Stimulated activated naive CD8-positive, alpha-beta T cell treated with anti-CD3 and anti-CD28 coated beads, Interleukin-15, amount 100 ng/mL, for 72 hours (primary cell): ENCODE measurements around the gene PTK6.

ENCODE experiments used
- ATAC-seq: fragments of 150-1000 bp; cut with Tn5 transposase; 2 replicates; pipeline ENCODE4 v1.10.0; 2021; ENCODE audit warnings: mild to moderate bottlenecking, moderate library complexity
- DNase-seq, 2 donors: peaks; one replicate each; pipeline ENCODE4 v3.0.0; 2021 to 2022
- H3K27ac Mint-ChIP-seq, 2 donors: one replicate each; pipeline ENCODE4 v1.8.0; 2022; ENCODE audit warnings: mild to moderate bottlenecking in 2 of 2, mixed read lengths in 2 of 2, moderate library complexity in 2 of 2
- H3K27me3 Mint-ChIP-seq: one replicate; pipeline ENCODE4 v1.8.0; 2022; ENCODE audit warnings: mixed read lengths
- H3K4me1 Mint-ChIP-seq: one replicate; pipeline ENCODE4 v1.8.0; 2022; ENCODE audit warnings: mild to moderate bottlenecking, mixed read lengths
- H3K4me3 Mint-ChIP-seq, 2 donors: one replicate each; pipeline ENCODE4 v1.8.0; 2022; ENCODE audit warnings: mild to moderate bottlenecking in 2 of 2, mixed read lengths in 2 of 2, moderate library complexity in 1 of 2
- H3K9me3 Mint-ChIP-seq, 2 donors: one replicate each; pipeline ENCODE4 v1.8.0; 2022; ENCODE audit warnings: mixed read lengths in 2 of 2

The PTK6 gene

DNA sequence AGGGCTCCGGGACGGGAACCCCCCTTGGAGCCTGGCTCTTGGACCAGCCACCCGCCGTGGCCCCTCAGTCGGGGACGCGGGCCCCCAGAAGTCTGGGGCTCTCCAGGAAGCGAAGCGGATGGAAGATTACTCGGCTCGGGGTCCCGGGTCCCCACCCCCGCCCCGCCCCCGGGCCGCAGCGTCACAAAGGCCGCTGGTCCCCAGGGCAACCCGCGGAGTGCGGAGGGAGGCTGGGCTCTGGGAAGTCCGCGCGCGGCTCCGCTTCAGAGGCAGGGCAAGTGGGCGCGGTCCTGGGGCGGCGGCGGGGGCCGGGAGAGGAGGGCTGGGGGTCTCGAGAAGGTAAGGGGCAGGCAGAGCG is 16.7 kb upstream of the PTK6 start, which contains the start of gene FNDC11:
TSS of gene FNDC11 (plus strand) at position 227 of the 358 bp plus-strand sequence. CDS start 1,505 bp downstream, outside the sequence.
- Mint-ChIP-seq H3K27me3 (peaks cover 24% of the 10 kb centered on the region), H3K4me1 (peaks cover 41% of the 10 kb centered on the region), H3K9me3 (no peaks in the 10 kb centered on the region), H3K4me3 (peak within 1 kb of the TSS; percentile 60 to 85), H3K27ac (peak within 1 kb of the TSS in 1 of 2 donors; percentile 59)
- ATAC-seq (peak; percentile 36), DNase-seq (no peak)

DNA sequence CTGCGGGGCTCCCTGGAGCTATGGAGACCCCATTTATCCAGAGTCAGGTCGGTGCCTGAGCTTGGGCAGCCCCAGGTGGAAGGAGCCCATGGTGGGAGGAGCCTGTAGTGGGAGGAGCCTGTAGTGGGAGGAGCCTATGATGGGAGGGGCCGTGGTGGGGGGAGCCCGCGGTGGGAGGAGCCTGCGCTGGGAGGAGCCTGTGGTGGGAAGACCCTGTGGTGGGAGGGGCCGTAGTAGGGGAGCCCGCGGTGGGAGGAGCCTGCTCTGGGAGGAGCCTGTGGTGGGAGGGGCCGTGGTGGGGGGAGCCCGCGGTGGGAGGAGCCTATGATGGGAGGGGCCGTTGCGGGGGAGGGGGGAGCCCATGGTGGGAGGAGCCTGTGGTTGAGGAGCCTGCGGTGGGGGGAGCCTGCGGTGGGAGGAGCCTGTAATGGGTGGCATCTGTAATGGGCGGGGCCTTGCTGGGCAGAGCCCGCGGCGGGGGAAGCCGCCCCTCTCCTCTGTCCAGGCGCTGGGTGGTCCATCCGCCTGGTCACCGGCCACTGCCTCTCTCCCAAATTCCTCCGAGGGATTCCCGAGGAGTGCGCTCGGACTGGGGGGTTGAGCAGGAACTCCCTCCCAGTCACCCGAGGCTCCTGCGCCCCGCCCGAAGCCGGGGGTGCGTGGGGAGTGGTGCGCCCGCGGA is 16.2 kb upstream of the PTK6 start:
- H3K27ac Mint-ChIP-seq, result peak overlapping the region in 1 of 2 donors; percentile 48
- peak overlapping the region; percentile 60 to 85 for H3K4me3 Mint-ChIP-seq
- ATAC-seq (peak; percentile 71), DNase-seq (peak; percentile 91 to 98)
- peaks cover 29% of the 10 kb centered on the region for H3K27me3 Mint-ChIP-seq
- no peaks in the 10 kb centered on the region for H3K9me3 Mint-ChIP-seq
- peaks cover 41% of the 10 kb centered on the region for H3K4me1 Mint-ChIP-seq

DNA sequence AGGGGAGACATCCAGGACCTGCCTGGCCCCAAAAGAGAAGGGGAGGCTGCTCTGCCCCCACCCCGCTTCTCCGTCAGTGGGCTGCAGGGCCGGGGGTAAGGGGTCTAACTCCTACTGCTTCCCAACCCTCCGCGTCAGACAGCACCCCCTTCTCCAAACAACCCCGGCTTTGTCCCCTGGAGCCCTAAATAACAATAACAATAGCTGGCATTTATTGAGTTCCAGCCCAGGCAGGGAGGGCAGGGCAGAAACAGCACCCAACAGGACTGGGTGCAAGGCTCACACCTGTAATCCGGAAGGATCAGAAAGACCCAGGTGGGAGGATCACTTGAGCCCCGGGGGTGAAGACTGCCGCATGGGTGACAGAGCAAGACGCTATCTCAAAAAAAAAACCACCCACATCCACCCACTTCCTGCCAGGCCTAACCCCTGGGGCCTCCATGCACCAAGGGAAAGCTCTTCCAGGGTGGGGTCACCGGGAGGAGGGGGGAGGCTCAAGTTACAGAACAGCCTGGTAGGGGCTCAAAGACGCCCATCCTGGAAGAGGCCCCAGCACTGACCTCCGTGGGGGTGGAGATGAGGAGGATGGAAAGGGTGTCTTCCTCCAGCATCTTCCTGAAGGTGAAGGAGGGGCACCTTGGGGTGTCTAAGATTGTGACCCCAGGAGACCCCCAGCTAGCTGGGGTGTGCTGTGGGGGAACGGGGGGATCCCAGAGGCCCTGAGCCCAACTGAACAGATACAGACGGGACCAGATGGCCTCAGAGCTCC is 15.5 kb upstream of the PTK6 start:
- Mint-ChIP-seq H3K4me1 (peaks cover 41% of the 10 kb centered on the region), H3K9me3 (no peaks in the 10 kb centered on the region), H3K4me3 (peak overlapping the region; percentile 60 to 85), H3K27me3 (peaks cover 31% of the 10 kb centered on the region), H3K27ac (peak overlapping the region in 1 of 2 donors; percentile 80)
- ATAC-seq, result peak; percentile 68
- DNase-seq, result peak in 1 of 2 donors; percentile 68

DNA sequence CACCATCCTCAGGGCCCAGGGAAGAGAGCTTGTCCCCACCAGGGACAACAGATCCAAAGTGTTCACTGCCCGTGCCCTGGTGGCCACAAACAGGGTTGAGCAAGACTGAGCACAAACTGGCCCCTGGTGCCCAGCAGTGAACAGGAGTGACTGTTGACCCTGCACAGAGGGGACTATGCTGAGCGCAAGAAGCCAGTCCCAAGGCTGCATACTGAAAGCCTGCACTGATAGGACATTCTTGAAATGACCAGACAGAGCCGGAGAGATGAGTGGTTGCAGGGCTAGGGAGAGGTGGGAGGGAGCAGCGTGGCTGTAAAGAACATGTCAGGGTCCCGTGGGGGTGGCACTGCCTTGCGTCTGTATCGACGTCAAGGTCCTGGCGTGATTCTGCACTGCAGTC is 13.9 kb upstream of the PTK6 start:
- H3K27me3 Mint-ChIP-seq, result peaks cover 38% of the 10 kb centered on the region
- ATAC-seq, result no peak
- no peak overlapping the region for H3K4me3 Mint-ChIP-seq
- H3K27ac Mint-ChIP-seq, result no peak overlapping the region
- no peaks in the 10 kb centered on the region for H3K9me3 Mint-ChIP-seq
- peaks cover 47% of the 10 kb centered on the region for H3K4me1 Mint-ChIP-seq
- no peak for DNase-seq

DNA sequence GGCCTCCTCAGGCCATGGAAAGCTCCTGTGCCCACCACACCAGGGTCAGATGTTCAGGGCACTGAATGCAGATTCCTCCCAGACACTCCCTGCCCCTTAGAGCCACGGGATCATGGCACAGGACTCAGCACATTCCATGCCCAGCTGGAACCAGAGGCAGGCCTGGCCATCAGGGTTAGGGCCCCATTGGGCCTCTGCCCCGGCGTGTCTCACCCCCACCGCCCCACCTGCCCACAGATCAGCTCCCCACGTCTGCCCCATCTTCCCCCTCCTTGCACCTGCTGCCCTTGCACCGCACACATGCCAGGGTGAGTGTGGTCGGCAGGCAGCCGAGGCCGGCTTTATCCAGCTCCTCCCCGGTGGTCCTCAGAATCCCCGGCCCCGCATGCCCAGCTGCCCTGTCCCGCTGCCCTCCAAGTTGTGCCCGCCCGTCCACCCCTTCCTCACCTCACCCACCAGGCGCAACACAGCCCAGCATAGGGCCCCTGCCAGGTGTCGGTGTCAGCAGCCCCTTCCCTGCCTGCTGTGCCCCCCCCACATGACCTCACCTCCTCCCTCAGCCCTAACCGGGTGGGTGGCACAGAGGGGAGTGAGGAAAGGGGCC is 12.6 kb upstream of the PTK6 start:
- no peak overlapping the region for H3K27ac Mint-ChIP-seq
- H3K4me3 Mint-ChIP-seq, result no peak overlapping the region
- H3K9me3 Mint-ChIP-seq, result no peaks in the 10 kb centered on the region
- ATAC-seq (no peak), DNase-seq (no peak)
- peaks cover 38% of the 10 kb centered on the region for H3K27me3 Mint-ChIP-seq
- peaks cover 52% of the 10 kb centered on the region for H3K4me1 Mint-ChIP-seq

DNA sequence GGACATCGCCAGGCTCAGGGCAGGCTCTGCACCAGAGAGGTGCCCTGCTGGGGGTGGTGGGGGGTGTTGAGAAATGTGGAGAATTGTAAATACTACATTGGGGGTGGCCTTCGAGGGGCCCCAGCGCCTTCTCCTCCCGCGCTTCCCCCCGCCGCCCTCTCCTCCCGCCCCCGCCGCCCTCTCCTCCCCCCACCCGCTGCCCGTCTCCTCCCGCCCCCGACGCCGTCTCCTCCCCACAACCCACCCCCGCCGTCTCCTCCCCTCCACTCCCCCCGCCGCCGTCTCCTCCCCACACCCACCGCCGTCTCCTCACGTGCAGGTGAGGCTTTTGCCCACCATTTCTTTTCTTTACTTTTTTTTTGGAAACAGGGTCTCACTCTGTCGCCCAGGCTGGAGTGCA is 11.8 kb upstream of the PTK6 start:
- H3K9me3 Mint-ChIP-seq, result no peaks in the 10 kb centered on the region
- H3K27ac Mint-ChIP-seq, result no peak overlapping the region
- H3K4me3 Mint-ChIP-seq, result no peak overlapping the region
- H3K27me3 Mint-ChIP-seq, result peaks cover 38% of the 10 kb centered on the region
- DNase-seq (no peak), ATAC-seq (no peak)
- peaks cover 44% of the 10 kb centered on the region for H3K4me1 Mint-ChIP-seq

DNA sequence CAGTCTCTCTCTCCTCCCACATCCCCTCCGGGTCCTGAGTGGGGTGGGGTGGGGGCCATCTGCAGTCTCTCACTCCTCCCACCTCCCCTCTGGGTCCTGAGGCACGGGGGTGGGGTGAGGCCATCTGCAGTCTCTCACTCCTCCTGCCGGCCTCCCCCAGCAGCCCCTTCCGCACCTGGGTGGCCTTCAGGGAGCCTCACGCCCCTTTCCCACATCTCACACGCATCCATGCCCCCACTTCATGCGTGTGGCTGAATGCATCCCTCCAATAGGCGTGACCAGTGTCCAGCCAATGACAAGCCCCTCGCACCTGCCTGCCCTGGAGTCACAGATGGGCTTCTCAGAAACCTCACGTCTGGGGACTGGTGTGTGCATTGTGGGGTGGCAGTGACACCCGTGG is 11.4 kb upstream of the PTK6 start:
- Mint-ChIP-seq H3K4me1 (peaks cover 39% of the 10 kb centered on the region), H3K9me3 (no peaks in the 10 kb centered on the region), H3K27me3 (peaks cover 38% of the 10 kb centered on the region), H3K27ac (no peak overlapping the region), H3K4me3 (no peak overlapping the region)
- ATAC-seq (no peak), DNase-seq (no peak)

DNA sequence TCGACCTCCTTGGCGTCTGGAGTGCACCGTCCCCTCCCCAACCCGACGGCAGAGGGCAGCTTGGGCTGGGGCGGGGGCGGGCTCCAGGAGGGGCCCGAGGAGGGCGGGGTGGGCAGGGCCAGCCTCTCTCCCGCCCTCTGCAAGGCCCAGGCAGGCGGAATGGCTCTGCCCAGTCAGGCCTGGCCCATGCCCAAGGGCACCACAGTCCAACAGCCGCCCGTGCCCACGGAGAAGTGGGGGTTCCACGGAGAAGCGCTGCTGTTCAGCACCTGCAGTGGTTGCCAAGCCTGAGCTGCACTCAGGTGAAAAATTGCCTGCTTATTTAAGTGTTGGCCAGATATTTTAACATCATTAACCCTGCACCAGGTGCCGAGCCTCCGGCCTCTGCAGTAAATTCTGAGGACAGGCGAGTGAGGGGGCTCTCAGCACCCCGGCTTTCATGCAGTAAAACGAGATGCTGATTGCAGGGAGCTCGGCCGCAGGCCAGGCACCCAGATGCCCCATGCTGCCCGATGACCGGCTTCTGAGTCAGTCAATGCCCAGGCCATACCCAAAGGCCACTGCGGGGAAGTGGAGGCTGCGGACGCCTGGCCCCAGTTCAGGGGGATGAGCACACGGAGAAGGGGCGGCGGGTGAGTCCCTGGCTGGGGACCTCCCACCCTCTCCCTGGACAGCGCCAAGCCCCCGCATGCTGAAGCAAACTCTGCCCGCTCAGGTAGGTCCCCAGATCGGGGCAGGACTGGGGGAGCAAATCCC is 10.7 kb upstream of the PTK6 start, which contains the start of gene SRMS:
TSS of gene SRMS (minus strand) at position 25 of the 756 bp plus-strand sequence. CDS start 286 bp downstream, outside the sequence.
- no peak for DNase-seq
- H3K27ac Mint-ChIP-seq, result no peak within 1 kb of the TSS
- H3K4me3 Mint-ChIP-seq, result no peak within 1 kb of the TSS
- peaks cover 36% of the 10 kb centered on the region for H3K4me1 Mint-ChIP-seq
- H3K9me3 Mint-ChIP-seq, result no peaks in the 10 kb centered on the region
- ATAC-seq, result no peak
- peaks cover 38% of the 10 kb centered on the region for H3K27me3 Mint-ChIP-seq

DNA sequence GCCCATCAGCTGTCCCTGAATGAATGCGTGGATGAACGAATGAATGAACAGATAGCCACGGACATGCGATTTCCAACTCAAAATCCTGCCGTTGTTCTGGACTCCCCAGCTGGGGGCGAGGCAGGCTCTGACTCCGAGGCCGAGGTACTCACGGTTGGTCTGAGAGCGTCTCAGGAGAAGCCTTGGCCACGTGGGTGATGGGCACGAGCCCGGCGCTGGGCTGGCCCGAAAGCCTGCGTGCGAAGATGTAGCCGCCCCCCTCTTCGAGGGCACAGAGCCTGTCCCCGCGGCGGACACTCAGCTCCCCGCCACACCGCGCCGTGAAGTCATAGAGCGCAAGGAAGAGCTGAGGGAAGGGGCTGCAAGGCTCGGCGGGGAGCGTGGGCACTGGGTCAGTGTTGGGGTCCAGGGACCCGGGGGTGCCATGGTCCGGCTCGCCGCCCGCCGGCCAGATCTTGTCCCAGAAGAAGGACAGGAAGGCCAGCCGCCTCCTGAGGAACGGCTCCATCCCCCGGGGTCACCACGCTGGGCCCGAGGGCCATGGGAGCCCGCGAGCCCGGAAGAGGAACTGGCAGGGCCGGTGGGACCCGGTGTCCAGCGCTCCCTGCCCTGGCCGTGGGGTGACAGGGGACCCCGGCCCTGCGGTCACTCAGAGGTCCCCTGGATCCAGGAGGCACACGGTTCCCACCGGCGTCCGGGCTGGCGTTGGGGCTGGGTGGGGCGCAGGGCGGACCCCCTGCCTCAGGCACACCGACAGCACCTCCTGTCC is 10.0 kb upstream of the PTK6 start:
- Mint-ChIP-seq H3K27ac (no peak overlapping the region), H3K27me3 (peaks cover 38% of the 10 kb centered on the region), H3K4me3 (no peak overlapping the region), H3K4me1 (peaks cover 28% of the 10 kb centered on the region), H3K9me3 (no peaks in the 10 kb centered on the region)
- DNase-seq (no peak), ATAC-seq (peak; percentile 6)

DNA sequence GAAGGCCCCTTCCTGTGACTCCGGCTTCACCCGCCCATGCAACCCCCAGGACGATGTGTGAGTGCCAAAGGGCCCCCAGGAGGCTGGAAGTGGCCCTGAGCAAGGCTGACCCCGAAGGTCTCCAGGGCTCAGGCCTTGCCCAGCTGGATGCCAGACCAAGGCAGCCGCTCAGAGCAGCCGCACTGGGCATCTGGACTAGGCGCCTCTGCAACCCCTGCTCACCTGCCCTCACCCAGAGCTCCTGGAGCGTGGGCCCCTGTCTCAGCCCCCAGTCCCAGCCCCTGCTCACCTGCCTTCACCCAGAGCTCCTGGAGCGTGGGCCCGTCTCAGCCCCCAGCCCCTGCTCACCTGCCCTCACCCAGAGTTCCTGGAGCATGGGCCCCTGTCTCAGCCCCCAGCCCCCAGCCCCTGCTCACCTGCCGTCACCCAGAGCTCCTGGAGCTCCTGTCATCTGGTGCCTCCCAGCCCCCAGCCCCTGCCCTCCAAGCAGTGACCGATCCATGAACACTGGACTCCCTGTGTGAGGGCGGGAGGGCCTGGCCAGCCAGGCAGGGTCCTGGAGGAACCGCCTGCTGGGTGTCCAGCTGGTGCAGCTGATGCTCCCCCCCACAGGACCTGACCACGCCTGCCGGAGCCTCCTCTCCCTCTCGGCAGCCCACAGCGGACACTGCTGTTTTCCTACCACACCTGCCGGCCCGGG is 9.2 kb upstream of the PTK6 start:
- no peak overlapping the region for H3K27ac Mint-ChIP-seq
- no peak for ATAC-seq
- no peaks in the 10 kb centered on the region for H3K9me3 Mint-ChIP-seq
- H3K4me1 Mint-ChIP-seq, result peaks cover 24% of the 10 kb centered on the region
- no peak overlapping the region for H3K4me3 Mint-ChIP-seq
- no peak for DNase-seq
- peaks cover 38% of the 10 kb centered on the region for H3K27me3 Mint-ChIP-seq

DNA sequence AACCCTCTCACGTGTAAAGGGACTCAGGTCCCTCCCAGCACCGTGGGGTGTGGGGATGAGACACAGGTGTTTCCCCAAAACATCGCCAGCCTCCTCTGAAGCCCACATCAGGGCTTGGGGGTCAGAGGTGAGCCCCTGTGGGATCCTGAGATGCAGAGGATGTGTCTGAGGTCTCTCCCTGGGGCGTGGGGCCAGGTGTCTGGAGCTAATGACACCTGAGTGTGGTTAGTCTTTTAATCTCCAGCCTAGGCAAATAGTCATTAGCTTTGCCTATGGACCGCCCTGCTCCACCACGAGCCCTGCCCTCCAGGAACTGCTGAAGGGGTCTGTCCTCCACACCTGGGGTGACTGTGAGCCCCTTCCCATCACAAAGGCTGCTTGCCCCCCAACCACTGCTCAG is 8.6 kb upstream of the PTK6 start:
- H3K4me1 Mint-ChIP-seq, result peaks cover 24% of the 10 kb centered on the region
- no peaks in the 10 kb centered on the region for H3K9me3 Mint-ChIP-seq
- peaks cover 34% of the 10 kb centered on the region for H3K27me3 Mint-ChIP-seq
- no peak overlapping the region for H3K4me3 Mint-ChIP-seq
- DNase-seq, result no peak
- H3K27ac Mint-ChIP-seq, result no peak overlapping the region
- no peak for ATAC-seq

DNA sequence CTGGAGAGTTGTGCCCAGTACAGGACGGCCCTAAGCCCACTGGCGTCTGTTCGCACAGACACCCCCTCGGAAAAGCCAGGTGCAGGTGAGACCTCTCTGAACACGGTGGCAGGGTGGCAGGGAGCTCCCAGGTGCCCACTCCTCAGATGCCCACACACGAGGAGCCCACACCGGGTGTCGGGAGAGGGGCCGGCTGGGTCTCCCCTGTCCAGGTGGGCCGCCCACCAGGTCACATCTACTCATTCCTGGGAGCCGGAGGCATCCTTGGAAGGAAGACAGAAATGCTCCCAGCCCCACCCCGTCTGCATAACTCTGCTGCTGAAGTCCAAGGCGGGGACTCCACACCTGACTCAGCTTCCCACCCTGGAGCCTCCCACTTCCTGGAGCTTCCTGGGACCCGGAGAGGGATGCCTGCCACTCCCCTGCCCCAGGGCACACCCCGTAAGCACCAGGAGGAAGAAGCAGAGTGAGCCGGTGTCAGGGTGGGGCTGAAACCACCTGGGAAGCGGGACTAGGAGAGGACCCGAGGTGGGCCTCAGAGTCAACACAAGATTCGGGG is 7.9 kb upstream of the PTK6 start:
- ATAC-seq (no peak), DNase-seq (no peak)
- Mint-ChIP-seq H3K27ac (no peak overlapping the region), H3K4me1 (peaks cover 21% of the 10 kb centered on the region), H3K4me3 (no peak overlapping the region), H3K27me3 (peaks cover 26% of the 10 kb centered on the region), H3K9me3 (no peaks in the 10 kb centered on the region)

DNA sequence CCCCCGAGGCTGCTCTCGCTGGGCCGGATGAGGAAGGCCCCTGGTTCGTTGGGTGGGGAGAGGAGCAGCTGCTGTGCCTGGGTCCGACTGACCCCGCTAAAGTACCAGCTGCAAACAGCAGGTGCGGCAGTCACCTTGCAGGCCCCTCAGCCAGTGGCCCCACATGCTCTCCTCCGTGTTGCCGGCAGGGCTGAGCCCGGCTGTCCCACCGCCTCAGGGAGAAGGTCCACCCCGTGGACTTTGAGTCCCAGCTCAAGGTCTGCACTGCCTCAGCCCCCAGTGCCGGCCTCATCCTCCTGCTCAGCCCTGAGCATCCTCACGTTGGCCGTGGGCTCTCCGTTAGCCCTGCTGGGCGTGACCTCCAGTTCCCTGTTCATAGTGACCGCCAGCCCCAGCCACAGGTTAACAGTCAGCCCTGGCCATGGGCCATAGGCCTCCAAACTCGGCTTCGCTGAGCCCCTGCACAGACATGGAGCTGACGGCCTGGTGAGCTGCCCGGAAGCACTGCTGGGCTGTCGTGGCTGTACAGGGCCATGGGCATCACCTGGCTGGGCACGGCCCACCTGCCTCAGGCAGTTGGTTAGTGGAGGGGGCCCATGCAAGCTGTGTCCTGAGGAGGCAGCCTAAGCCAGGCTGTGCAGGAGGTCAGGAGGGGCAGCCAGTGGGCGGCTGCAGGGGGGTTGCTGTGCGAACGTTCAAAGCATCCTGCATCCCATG is 7.2 kb upstream of the PTK6 start:
- Mint-ChIP-seq H3K4me1 (peaks cover 15% of the 10 kb centered on the region), H3K9me3 (no peaks in the 10 kb centered on the region), H3K27me3 (peaks cover 19% of the 10 kb centered on the region), H3K27ac (no peak overlapping the region), H3K4me3 (no peak overlapping the region)
- ATAC-seq (no peak), DNase-seq (no peak)

DNA sequence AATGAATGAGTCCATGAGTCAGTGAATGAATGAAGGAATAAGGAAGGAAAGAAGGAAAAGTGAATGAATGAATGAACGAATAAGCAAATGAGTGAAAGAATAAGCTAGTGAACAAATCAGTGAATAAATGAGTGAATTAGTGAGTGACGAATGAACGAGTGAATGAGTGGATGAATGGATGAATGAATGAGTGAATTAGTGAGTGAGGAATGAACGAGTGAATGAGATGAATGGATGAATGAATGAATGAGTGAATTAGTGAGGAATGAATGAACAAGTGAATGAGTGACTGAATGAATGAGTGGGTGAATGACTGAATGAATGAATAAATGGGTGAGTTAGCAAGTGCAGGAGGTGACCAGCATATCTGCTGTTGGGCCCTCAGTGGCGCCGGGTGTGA is 6.6 kb upstream of the PTK6 start:
- no peak for ATAC-seq
- Mint-ChIP-seq H3K27me3 (peaks cover 13% of the 10 kb centered on the region), H3K9me3 (no peaks in the 10 kb centered on the region), H3K4me3 (no peak overlapping the region), H3K27ac (no peak overlapping the region), H3K4me1 (peaks cover 18% of the 10 kb centered on the region)
- DNase-seq, result no peak
